GM15510 (cell line): ENCODE results near the gene ICA1L.

Source experiments
- POLR2A ChIP-seq: IDR thresholded peaks from 3 replicates; pipeline ENCODE4 v1.6.1; 2011; ENCODE audit warnings: borderline replicate concordance; ENCODE audit not compliant: insufficient read length; ENCODE audit errors: extremely low read depth

ICA1L gene

DNA sequence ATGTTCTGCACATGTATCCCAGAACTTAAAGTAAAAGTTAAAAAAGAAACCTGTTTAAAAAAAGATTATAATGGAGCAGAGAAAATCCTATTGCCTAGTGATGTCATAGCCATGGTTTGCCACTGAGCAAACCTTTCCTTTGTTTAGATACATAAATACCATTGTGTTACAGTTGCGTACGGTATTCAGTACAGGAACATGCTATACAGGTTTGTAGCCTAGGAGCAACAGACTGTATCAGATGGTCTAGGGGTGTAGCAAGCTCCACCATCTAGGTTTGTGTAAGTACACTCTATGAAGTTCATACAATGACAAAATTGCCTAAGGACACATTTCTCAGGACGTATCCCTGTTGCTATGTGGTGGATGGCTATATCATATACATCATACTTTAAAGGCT, 13.0 kb downstream of the ICA1L start:
- TF ChIP-seq POLR2A = no peak

GRCh38 chr2:202848813-202849212, 22.8 kb downstream of the ICA1L start:
- TF ChIP-seq POLR2A = no peak

DNA sequence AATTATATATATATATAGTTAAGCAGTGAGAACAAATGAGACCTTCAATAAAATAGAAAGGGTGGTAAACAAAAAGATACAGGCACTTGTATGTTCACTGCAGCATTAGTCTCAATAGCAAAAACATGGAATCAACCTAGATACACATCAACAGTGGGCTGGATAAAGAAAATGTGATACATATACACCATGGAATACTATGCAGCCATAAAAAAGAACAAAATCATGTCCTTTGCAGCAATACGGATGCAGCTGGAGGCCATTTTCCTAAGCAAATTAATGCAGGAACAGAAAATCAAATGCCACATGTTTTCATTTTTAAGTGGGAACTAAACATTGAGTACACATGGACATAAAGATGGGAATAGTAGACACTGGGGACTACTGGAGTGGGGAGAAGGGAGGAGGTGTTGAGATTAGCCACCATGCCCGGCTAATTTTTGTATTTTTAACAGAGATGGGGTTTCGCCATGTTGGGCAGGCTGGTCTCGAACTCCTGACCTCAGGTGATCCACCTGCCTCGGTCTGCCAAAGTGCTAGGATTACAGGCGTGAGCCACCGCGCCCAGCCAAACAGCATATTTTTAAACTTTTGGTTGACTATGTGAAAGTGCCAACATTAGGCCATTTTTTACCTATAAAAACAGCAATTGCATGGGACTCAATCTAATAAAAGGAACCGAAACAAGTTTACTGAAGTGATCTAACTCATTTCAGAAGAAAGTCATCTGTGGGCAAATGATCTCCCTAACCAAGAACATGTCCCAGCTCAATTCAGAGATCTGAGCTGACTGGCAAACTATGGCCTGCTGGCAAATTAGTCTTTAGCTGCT, 23.7 kb downstream of the ICA1L start:
- TF ChIP-seq POLR2A = no peak

DNA sequence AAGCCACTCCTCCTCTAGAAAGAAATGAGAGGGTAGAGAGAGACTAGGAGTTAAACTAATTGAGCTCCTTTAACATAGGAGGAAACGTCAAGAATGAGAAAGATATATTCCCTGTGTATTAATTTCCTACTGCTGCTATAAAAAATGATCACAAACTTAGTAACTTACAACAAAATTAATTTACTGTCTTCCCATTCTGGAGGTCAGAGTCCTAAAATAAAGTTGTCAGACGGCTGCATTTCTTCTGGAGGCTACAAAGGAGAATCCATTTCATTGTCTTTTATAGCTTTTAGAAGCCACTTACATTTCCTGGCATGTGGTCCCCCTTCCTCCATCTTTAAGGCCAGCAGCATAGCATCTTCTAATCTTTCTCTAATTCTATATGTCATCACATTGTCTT, 26.9 kb downstream of the ICA1L start:
- no peak for TF ChIP-seq POLR2A

GRCh38 chr2:202842690-202843089, 28.9 kb downstream of the ICA1L start:
- no peak for TF ChIP-seq POLR2A

DNA sequence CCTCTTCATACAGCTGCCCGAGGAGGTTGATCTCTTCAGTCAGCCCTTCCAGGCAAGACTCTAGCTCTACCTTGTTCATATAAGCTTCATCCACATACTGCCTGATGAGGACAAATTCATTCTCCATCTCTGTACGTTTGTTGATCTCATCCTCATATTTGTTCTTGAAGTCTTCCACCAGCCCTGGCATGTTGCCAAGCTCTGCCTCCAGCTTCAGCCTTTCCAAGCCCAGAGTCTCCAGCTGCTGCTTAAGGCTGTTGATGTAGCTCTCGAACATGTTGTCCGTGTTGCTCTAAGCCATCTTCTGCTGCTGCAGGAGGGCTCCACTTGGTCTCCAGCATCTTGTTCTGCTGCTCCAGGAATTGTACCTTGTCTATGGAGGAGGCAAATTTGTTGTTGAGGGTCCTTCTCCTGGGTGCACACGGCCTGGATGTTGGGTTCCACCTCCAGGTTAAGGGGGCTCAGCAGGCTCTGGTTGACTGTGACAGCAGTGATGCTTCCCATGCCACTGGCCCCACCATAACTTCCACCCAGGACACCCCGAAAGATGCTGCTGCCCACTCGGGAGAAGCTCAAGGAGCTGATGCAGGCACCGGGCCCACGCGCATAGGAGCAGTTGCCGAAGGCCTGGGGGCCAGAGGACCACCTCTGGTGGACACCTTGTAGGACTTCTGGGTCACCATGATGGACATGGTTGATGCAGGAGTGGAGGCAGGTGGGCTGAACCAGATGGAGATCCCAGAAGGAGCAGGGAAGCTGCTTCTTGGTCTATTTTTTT, 30.3 kb downstream of the ICA1L start:
- no peak for TF ChIP-seq POLR2A

DNA sequence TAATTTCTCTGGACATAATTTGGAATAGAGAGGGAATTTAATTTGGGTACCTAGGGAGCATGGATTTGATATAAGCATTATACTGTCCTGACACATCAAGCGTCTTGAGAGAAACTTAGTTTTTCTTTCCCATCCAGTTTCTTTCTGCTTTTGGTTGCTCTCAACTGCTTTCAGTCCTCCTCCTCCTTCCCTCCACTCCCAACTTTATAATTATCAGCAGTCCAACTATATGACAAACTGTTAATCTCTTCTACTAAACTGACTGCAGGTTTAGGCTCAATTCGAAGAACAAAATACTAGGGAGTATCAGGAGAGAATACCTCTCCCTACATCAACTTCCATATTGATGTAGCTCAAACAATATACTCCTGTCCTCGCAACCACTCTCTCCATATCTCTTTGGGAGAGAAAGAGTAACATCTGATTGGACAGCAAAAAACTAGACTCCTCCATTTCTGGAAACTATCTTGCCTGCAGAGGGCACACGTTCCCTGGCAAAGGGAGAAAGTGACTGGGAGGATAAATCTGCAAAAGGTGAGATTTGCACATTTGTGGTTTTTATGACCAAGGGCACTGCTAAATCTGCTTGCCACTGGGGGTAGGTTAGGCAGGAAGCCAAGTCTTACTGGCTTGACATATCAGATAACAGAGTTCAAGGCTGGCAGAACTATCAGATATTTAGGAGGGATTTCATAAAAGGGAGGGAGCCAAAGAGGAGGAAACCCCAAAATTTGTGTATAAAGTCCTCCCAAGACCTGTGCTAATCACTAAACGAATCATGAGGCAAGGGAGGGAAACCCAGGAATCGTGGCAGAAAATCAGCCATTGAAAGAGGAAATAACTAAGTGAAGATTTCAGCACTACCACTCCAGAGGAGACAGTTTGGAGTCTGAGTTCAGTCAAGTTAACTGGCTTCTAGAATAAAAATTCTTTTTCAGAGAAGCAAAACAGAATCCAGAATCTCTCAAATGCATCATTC, 40.0 kb downstream of the ICA1L start:
- TF ChIP-seq POLR2A = no peak

- no peak for TF ChIP-seq POLR2A
Measured at GRCh38 chr2:202824901-202825300, 46.7 kb downstream of the ICA1L start.

DNA sequence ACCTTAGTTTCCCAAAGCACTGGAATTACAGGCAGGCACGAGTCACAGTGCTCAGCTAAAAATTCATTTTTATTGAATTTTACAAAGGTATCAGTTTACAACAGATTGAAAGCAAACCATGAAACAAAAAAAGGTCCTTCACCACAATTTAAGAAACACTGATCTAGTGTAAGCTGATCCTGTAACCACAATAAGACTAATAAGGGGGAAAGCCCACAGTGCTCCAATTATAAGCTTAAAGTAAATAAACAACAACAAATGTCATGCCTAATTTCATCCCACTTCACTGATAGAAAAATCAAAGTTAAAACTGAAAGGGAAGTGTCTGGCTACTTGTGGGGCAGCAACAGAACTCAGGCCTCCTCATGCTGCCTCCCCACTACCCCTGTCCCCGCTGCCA, 49.2 kb downstream of the ICA1L start:
- no peak for TF ChIP-seq POLR2A

GRCh38 chr2:202821206-202822160, 50.1 kb downstream of the ICA1L start:
- no peak for TF ChIP-seq POLR2A

GRCh38 chr2:202818321-202818720, 53.2 kb downstream of the ICA1L start:
- TF ChIP-seq POLR2A = no peak

DNA sequence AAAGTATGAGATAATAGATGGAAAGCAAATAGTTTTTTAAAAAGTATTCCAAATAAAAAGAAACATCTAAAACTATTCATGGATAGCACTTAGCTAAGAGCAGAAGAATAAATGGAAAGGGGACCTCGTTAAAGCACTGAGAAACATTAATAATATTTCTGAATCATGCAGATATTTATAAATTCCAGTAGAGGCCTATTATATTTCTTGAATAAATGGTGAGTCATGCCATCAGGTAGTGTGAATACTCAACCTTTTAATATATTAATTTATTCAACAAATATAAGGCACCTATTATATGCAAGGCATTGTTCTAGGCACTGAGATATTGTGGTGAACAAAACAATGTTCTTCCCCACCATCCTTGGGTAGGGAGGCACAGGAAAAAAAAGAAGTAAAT, 53.8 kb downstream of the ICA1L start:
- TF ChIP-seq POLR2A = no peak

- TF ChIP-seq POLR2A = no peak
Measured at GRCh38 chr2:202815548-202816360, 55.8 kb downstream of the ICA1L start.
